ENCODE measurements around the gene CTTNBP2. TPM values are rescaled to one million over a fixed set of nuclear protein-coding genes. Genes with fewer than 3 reads are reported as not detected.

Gene CTTNBP2
- total and polyA plus RNA-seq, 2 donors (not counting 1 experiment from before 2014, with no cell fraction given), result 8.3 to 12.0 TPM

- TF ChIP-seq EZH2 (IDR thresholded peaks at IDR 0.05; ENCODE audit: low read length, missing control alignments) (no peak), CTCF (conservative IDR thresholded peaks at IDR 0.05 in 1 of 2, IDR thresholded peaks at IDR 0.05 in 1 of 2; ENCODE audit: low read depth in 1 of 2, low read length in 2 of 2) (no peak)
- Histone ChIP-seq H2AFZ (ENCODE audit: low read length) (no peak overlapping the region), H3K4me2 (ENCODE audit: extremely low read depth, insufficient read depth, low read length) (peak overlapping the region; percentile 89), H3K4me1 (ENCODE audit: control insufficient read depth, extremely low read depth, insufficient read depth, low read length) (peaks cover 8% of the 10 kb centered on the region), H3K79me2 (ENCODE audit: control insufficient read depth, insufficient read depth, low read length) (peaks cover 65% of the 10 kb centered on the region), H3K9ac (ENCODE audit: insufficient read depth, low read length) (no peak overlapping the region), H4K20me1 (ENCODE audit: control insufficient read depth, extremely low read depth, insufficient read depth, low read length) (no peaks in the 10 kb centered on the region), H3K27me3 (ENCODE audit: control insufficient read depth, insufficient read depth, low read length) (no peaks in the 10 kb centered on the region), H3K4me3 (replicated peaks in 1 of 4; ENCODE audit: control extremely low read depth in 1 of 4, insufficient read depth in 1 of 4, low read depth in 3 of 4, low read length in 4 of 4) (peak overlapping the region; percentile 30 to 88 (median 61)), H3K9me3 (ENCODE audit: control insufficient read depth, insufficient read depth, low read depth, low read length) (no peaks in the 10 kb centered on the region), H3K27ac (ENCODE audit: insufficient read depth, low read length) (no peak overlapping the region), H3K36me3 (ENCODE audit: control insufficient read depth, insufficient read depth, low read length) (no peaks in the 10 kb centered on the region)
- DNase-seq (ENCODE audit: low read depth in 2 of 2), result no peak
Observed at GRCh38 chr7:117870448-117871130, 2.7 kb downstream of the CTTNBP2 start.

GRCh38 chr7:117869374-117869773 is 3.9 kb downstream of the CTTNBP2 start:
- TF ChIP-seq CTCF (conservative IDR thresholded peaks at IDR 0.05 in 1 of 2, IDR thresholded peaks at IDR 0.05 in 1 of 2; ENCODE audit: low read depth in 1 of 2, low read length in 2 of 2), result no peak
- TF ChIP-seq EZH2 (IDR thresholded peaks at IDR 0.05; ENCODE audit: low read length, missing control alignments), result no peak
- no peak for DNase-seq (ENCODE audit: low read depth in 2 of 2)
- Histone ChIP-seq H2AFZ (ENCODE audit: low read length) (no peak overlapping the region), H4K20me1 (ENCODE audit: control insufficient read depth, extremely low read depth, insufficient read depth, low read length) (no peaks in the 10 kb centered on the region), H3K9me3 (ENCODE audit: control insufficient read depth, insufficient read depth, low read depth, low read length) (no peaks in the 10 kb centered on the region), H3K4me3 (replicated peaks in 1 of 4; ENCODE audit: control extremely low read depth in 1 of 4, insufficient read depth in 1 of 4, low read depth in 3 of 4, low read length in 4 of 4) (peak overlapping the region in 1 of 4 experiments; percentile 8), H3K27me3 (ENCODE audit: control insufficient read depth, insufficient read depth, low read length) (no peaks in the 10 kb centered on the region), H3K36me3 (ENCODE audit: control insufficient read depth, insufficient read depth, low read length) (no peaks in the 10 kb centered on the region), H3K79me2 (ENCODE audit: control insufficient read depth, insufficient read depth, low read length) (peaks cover 71% of the 10 kb centered on the region), H3K4me1 (ENCODE audit: control insufficient read depth, extremely low read depth, insufficient read depth, low read length) (peaks cover 8% of the 10 kb centered on the region), H3K9ac (ENCODE audit: insufficient read depth, low read length) (no peak overlapping the region), H3K4me2 (ENCODE audit: extremely low read depth, insufficient read depth, low read length) (peak overlapping the region; percentile 37), H3K27ac (ENCODE audit: insufficient read depth, low read length) (no peak overlapping the region)

- peaks cover 7% of the 10 kb centered on the region for H3K4me1 ChIP-seq (ENCODE audit: control insufficient read depth, extremely low read depth, insufficient read depth, low read length)
- H2AFZ ChIP-seq (ENCODE audit: low read length), result no peak overlapping the region
- H3K27me3 ChIP-seq (ENCODE audit: control insufficient read depth, insufficient read depth, low read length), result no peaks in the 10 kb centered on the region
- no peak overlapping the region for H3K27ac ChIP-seq (ENCODE audit: insufficient read depth, low read length)
- no peaks in the 10 kb centered on the region for H4K20me1 ChIP-seq (ENCODE audit: control insufficient read depth, extremely low read depth, insufficient read depth, low read length)
- peak; percentile 10 to 71 for DNase-seq (ENCODE audit: low read depth in 2 of 2)
- no peak overlapping the region for H3K9ac ChIP-seq (ENCODE audit: insufficient read depth, low read length)
- H3K79me2 ChIP-seq (ENCODE audit: control insufficient read depth, insufficient read depth, low read length), result peaks cover 45% of the 10 kb centered on the region
- no peak overlapping the region for H3K4me2 ChIP-seq (ENCODE audit: extremely low read depth, insufficient read depth, low read length)
- no peaks in the 10 kb centered on the region for H3K36me3 ChIP-seq (ENCODE audit: control insufficient read depth, insufficient read depth, low read length)
- no peaks in the 10 kb centered on the region for H3K9me3 ChIP-seq (ENCODE audit: control insufficient read depth, insufficient read depth, low read depth, low read length)
- H3K4me3 ChIP-seq (replicated peaks in 1 of 4; ENCODE audit: control extremely low read depth in 1 of 4, insufficient read depth in 1 of 4, low read depth in 3 of 4, low read length in 4 of 4), result no peak overlapping the region
- no peak for TF ChIP-seq CTCF (conservative IDR thresholded peaks at IDR 0.05 in 1 of 2, IDR thresholded peaks at IDR 0.05 in 1 of 2; ENCODE audit: low read depth in 1 of 2, low read length in 2 of 2)
- TF ChIP-seq EZH2 (IDR thresholded peaks at IDR 0.05; ENCODE audit: low read length, missing control alignments), result no peak
Observed at GRCh38 chr7:117863618-117864017, 9.6 kb downstream of the CTTNBP2 start.

Data from fibroblast of lung (primary cell).